GM04504 (cell line): ENCODE measurements around the gene SULT1E1.
A peak's percentile ranks its signal among the peaks of the same experiment; 100 is the strongest.
"Not testable (repeated sequence)": the region's sequence is repeated elsewhere in the genome, so short reads cannot be mapped to it uniquely, and the experiment has no call there.

ENCODE experiments used
- DNase-seq: peaks from one replicate; pipeline ENCODE4 v3.0.0-alpha.2; 2012; ENCODE audit warnings: low read depth

Gene SULT1E1

DNA sequence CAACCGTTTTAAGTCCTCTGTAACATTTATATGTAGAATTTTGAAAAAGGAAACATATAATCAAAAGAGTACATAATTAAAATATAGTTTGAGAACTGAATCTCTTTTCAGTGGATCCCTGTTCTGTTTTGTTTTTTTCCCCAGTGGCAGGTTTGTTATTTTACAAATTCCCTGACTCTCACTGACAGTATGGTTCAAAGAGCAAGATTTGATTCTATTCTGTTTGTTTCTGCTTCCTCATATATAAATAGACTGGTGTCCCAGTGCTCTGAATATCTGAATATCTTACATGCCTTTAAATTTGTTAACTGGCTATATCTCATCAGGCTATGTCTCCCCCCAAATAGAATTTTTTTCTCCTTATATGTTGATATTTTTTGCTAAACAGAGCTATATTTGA, 16.6 kb downstream of the SULT1E1 start:
- no peak for DNase-seq

- no peak for DNase-seq
Measured at GRCh38 chr4:69838977-69839376, 21.0 kb downstream of the SULT1E1 start.

DNA sequence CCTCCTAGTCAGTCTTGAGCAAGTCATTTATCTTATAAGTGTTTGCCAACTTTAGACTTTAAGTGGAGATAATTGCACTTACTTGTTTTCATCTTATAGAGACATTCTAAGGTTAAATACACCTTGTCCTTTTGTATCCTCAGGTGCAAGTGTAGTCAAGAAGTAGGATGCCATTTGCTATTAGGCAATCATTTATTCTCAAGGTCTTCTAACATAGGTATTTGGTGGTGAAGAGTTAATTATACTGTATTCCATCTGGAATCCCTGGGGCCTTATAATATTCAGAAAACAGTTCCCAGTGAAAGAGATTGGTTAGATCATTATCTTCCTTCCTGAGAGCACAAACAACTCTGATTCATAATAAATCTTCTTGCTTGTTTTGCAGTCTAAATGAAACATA, 23.7 kb downstream of the SULT1E1 start:
- DNase-seq: no peak

- no peak for DNase-seq
Measured at GRCh38 chr4:69835766-69836165, 24.2 kb downstream of the SULT1E1 start.

GRCh38 chr4:69833251-69833650, 26.7 kb downstream of the SULT1E1 start:
- no peak for DNase-seq

DNA sequence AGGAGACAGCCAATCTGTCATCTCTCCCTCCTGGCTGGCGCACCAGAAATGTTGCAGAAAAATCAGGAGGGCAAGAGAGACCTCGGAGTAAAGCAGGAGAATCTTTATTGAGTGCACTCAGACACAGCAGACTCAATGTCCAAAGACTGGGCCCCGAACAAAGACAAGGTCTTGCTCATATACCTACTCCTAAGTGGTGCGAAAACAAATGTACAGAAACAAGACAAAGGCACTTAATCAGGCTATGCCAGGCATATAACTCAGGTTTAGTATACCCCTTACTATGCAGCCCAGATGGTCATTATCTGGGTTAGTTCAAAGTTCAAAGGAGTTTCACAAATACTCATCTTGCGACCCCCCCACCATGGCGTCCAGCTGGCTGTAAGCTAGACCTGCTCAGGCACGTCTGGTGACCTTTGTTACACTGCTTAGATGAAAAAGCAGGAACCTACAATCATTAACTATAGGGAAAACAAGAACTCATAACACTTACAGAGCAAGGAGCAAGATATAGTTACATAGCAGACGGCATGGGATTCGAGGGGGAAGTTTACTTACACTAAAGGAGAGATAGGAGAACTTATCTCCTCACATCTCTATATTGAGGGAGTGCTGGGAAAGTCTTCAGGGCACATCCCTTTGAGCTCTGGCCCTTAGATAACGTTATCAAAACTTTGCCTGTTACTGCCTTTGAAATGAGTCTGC, 27.5 kb downstream of the SULT1E1 start:
- no peak for DNase-seq

DNA sequence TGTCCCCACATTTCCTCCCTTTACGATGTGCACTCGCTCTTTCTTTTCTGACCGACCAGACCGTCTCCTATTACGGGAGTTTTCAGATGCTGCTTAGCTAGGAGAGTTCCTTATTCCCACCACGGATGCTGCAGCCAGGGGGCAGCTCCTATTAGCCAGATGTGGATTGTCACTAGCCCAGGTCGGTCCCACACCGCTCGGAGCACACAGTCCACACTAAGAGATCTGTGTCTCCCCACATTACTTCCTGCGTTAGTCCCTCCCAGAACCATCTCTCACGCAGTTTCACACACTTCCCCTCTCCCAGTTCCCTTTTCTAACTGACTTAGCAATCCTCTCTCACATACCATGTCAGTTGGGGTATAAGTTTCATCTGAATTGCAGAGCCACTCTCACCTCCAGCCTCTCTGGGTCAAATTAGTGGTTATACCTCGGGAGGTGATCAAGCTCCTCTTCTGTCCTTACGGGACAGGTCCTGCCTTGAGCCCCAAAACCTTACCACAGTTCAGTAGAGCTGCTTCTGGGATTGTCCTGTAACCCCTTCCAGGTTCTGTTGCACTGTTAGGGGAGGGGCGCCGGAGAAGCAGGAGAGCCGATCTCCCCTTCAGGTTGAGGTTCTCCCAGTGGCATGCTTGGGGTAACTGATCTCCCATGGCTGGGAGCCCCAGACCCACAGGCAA, 28.2 kb downstream of the SULT1E1 start:
- DNase-seq: no peak

DNA sequence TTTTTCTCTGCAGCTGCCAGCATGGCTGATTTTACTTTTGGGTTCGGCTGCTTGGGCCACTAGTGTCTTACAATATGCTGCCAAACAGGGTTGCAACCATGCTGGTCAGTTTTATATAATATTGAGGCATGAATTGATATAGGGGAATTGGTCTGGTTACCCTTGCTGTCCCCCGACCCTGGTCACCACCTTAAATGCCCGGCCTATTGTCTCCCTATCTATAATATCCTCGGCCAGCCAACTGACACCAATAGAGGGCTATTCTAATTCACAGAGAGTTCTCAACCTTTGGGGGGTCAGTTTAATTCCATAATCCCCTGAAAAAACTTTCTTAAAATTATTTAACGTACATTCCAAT, 28.7 kb downstream of the SULT1E1 start:
- DNase-seq: no peak

- DNase-seq: no peak
Measured at GRCh38 chr4:69830560-69831269, 29.2 kb downstream of the SULT1E1 start.

- no peak for DNase-seq
Measured at GRCh38 chr4:69830192-69830559, 29.8 kb downstream of the SULT1E1 start.

DNA sequence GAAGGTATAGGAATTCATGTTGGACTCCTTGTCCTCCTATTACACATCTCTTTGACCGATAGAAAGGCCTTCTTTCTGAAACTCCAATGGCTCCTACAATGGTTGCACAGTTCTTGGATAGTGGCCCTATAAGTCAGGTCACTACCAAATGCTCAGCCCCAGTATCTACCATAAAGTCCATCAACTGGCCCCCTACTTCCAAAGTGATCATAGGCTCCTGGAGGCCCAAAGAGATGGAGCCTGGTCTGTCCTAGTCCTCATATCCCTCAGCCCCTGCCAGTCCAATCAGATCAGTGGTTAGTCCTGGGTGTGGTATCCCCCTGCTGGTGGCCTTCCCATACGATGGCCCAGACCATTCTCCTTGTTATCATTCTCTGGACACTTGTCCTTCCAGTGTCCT, 30.3 kb downstream of the SULT1E1 start:
- DNase-seq: no peak

- DNase-seq: no peak
Measured at GRCh38 chr4:69828828-69829227, 31.1 kb downstream of the SULT1E1 start.

DNA sequence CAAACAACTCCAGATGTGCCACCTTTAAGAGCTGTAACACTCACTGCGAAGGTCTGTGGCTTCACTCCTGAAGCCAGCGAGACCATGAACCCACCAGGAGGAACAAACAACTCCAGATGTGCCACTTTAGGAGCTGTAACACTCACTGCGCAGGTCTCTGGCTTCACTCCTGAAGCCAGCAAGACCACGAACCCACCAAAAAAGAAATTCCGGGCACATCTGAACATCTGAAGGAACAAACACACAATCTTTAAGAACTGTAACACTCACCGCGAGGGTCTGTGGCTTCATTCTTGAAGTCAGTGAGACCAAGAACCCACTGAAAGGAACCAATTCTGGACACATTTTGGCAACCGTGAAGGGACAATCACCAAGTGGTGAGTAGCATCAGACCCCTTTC, 34.9 kb downstream of the SULT1E1 start:
- not testable (repeated sequence) for DNase-seq

DNA sequence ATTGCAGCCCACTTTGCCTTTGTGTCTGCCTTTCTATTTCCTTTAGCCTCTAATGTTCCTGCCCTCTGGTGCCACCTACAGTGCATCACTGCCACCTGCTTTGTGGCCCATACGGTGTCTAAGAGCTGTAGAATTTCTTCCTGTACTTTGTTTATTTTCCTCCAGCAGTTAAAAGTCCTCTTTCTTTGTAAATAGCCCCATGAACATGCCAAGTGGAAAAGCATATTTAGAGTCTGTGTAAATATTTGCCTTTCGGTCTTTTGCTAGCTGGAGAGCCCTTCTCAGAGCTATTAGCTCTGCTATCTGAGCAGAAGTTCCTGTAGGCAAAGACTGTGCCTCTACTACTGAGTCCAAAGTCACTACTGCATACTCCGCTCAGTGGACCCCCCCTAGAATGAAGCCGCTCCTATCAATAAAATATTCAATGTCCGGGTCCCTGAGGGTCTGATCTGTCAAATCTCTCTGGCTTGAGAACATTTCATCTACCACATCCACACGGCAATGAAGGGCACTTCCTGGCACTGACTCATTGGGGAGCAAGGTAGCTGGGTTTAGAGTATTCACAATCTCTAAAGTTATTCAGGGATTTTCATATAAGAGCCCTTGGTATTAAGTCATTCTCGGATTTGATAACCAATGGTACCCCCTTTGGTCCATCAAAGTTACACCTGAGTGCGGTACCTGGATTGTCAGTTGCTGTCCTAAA, 36.3 kb downstream of the SULT1E1 start:
- DNase-seq: no peak

DNA sequence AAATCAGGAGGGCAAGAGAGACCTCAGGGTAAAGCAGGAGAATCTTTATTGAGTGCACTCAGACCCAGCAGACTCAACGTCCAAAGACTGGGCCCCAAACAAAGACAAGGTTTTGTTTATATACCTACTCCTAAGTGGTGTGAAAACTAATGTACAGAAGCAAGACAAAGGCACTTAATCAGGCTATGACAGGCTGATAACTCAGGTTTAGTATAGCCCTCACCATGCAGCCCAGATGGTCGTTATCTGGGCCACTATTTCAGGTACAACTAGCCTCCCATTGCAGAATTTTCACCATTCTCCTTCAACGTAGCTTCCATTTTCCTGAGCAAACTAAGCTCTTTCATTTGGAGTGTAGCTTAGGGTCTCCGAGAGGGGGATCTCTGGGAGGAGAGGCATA, 36.9 kb downstream of the SULT1E1 start:
- DNase-seq: no peak

DNA sequence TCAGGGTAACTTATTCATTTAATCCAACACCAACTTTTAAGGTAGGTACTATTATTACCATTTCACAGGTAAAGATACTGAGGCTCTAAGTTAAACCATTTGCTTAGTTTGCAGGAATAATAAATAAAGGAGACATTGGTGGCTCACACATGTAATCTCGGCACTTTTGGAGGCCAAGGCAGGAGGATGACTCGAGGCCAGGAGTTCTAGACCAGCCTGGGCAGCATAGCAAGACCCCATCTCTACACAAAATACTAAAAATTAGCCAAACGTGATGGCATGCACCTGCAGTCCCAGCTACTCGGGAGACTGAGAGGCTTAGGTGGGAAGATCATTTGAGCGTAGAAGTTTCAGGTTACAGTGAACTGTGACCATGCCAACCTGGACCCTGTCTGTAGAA, 37.7 kb downstream of the SULT1E1 start:
- DNase-seq: no peak

DNA sequence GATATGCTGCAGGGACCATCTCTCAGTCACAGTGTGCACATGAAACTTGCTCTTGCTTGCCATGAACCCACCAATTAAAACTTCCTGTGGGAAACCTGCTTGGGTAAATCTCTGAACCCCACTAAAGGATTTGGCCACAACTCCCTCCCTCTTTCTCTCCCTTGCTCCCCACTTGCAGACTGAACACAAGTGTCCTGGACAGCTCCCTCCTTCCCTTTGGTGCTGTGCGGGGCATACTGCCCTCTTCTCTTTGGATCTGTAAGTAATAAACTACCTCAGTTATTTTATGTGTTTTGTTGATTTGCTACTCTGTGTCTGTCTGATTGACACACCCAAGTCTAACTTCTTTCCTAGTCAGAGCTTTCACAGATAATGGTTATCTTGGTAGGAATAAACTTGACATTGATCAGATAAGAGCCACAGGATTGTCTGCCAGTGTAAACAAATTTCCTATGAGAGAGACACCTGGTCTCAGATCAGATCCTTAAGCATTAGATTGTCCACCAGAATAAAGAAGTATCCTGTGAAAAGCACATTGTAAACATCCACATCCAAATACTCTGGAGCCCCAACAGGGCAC, 41.8 kb downstream of the SULT1E1 start:
- no peak for DNase-seq

GRCh38 chr4:69816236-69816635, 43.7 kb downstream of the SULT1E1 start:
- DNase-seq: no peak

DNA sequence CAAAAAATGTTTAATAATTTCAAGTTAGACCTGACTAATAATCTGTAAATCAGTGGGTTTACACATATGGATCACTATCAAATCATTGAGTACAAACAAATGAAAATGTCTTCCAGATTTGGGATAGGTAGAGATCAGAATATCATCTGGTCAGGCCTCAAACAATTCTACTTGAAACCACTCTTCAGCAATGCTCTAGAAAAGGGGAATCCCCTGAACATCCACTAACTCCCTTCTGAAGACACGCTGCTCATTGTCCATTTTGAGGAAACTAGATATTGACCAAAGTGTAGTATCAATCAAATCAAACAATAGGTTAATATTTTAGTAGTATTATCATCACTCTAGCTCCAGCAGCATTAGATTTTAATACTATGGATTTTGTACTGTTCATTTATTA, 46.3 kb downstream of the SULT1E1 start:
- no peak for DNase-seq

- DNase-seq: no peak
Measured at GRCh38 chr4:69811166-69811565, 48.8 kb downstream of the SULT1E1 start.

DNA sequence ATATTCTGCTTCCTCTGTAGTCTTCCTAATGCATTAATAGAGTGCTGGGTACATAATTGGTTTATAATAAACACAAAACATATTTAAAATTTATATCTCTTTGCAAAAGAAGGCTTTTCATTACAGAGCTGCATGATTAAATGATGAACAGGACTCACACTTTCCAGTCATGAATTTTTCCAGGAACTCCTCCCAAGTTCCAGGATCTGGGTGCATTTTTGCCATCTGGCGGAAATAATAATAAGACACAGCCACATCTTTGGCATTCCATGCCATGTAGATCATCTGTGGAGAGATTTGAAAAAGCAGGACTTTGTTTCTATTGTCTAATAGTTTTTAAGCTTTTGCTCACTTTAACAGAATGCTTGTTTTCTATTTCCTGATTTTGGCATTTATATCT, 59.3 kb downstream of the SULT1E1 start:
- DNase-seq: peak; percentile 3

GRCh38 chr4:69799337-69799736, 60.6 kb downstream of the SULT1E1 start:
- no peak for DNase-seq
